PC-9 (cell line): ENCODE results near the gene EHMT1.

Source experiments
- EZH2 ChIP-seq: fragments of 200-600 bp; sonication (generic); IDR thresholded peaks from 2 replicates; pipeline ENCODE4 v1.8.0; 2017; ENCODE audit warnings: antibody characterized with exemption, low read depth
- TF ChIP-seq, protein P1 (sequence below): fragments of 200-600 bp; sonication (generic); conservative IDR thresholded peaks from 2 replicates; pipeline ENCODE4 v1.6.1; 2017; ENCODE audit warnings: mixed run types, antibody characterized with exemption, mild to moderate bottlenecking, moderate library complexity

DNA sequence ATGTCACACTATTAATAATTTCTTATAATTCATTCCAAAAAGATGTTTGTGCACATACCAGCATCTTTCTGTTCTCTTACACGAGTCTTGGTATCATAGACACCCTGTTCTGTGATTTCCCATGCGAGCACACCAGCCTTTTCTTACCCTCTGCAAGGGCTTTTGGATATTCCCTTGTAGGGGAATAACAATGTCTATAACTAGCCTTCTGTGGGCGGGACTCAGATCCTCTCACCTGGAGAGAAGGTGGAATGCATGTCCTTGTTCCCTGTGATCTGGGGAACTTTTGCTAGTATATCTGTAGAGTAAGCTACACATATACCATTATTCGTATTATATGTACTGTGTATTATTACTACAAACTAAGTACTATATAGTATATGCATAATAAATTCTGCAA is 44.8 kb downstream of the EHMT1 start:
- TF ChIP-seq, protein P1, sequence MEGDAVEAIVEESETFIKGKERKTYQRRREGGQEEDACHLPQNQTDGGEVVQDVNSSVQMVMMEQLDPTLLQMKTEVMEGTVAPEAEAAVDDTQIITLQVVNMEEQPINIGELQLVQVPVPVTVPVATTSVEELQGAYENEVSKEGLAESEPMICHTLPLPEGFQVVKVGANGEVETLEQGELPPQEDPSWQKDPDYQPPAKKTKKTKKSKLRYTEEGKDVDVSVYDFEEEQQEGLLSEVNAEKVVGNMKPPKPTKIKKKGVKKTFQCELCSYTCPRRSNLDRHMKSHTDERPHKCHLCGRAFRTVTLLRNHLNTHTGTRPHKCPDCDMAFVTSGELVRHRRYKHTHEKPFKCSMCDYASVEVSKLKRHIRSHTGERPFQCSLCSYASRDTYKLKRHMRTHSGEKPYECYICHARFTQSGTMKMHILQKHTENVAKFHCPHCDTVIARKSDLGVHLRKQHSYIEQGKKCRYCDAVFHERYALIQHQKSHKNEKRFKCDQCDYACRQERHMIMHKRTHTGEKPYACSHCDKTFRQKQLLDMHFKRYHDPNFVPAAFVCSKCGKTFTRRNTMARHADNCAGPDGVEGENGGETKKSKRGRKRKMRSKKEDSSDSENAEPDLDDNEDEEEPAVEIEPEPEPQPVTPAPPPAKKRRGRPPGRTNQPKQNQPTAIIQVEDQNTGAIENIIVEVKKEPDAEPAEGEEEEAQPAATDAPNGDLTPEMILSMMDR: no peak
- TF ChIP-seq EZH2: no peak
